ENCODE data around the gene NTSR1.

GRCh38 chr20:62690261-62690820, 18.3 kb upstream of the NTSR1 start:
- TF ChIP-seq CTCF (IDR thresholded peaks at IDR 0.05) (no peak), POLR2A (IDR thresholded peaks at IDR 0.05) (no peak)

Data from testis (tissue), 2 donors.